Measurements from ENCODE around the gene SLC25A46. TPM values are rescaled to one million over a fixed set of nuclear protein-coding genes. Genes with fewer than 3 reads are reported as not detected.

SLC25A46 gene
- total RNA-seq = 108 and 124 TPM in 2 replicates

DNA sequence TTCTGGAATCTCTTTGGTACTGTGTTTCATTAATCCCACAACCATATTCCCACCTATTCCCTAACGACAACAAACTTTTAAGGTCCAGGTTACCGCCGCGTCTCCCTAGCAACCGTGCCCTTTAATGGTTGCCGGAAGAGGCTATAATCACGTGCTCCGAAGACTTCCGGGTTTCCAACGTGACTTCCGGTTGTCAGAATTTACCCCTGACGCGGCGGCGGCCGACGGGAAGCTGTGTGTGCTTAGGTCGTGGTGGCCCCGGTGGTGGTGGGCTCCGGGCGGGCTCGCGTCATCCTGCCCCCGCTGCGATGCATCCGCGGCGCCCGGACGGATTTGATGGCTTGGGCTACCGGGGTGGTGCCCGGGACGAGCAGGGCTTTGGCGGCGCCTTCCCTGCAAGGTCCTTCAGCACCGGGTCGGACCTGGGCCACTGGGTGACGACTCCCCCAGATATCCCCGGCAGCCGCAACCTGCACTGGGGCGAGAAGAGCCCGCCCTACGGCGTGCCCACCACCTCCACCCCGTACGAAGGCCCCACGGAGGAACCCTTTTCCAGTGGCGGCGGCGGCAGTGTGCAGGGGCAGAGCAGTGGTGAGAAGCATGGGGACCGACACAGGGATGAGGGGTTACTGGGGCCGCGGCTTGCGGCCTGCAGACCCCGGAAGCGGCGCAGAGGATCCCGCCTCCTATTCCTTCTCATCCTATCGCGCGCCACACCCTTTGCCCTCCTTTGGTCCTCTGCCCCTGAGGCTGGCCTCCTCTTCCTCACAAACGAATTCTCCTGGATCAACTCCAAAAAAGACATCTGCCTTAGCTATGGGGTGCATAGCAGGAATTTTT lies at the start of gene SLC25A46:
SLC25A46 (plus strand) TSS at position 196 of the 840 bp plus-strand sequence; CDS start at position 309, 113 bp downstream.

DNA sequence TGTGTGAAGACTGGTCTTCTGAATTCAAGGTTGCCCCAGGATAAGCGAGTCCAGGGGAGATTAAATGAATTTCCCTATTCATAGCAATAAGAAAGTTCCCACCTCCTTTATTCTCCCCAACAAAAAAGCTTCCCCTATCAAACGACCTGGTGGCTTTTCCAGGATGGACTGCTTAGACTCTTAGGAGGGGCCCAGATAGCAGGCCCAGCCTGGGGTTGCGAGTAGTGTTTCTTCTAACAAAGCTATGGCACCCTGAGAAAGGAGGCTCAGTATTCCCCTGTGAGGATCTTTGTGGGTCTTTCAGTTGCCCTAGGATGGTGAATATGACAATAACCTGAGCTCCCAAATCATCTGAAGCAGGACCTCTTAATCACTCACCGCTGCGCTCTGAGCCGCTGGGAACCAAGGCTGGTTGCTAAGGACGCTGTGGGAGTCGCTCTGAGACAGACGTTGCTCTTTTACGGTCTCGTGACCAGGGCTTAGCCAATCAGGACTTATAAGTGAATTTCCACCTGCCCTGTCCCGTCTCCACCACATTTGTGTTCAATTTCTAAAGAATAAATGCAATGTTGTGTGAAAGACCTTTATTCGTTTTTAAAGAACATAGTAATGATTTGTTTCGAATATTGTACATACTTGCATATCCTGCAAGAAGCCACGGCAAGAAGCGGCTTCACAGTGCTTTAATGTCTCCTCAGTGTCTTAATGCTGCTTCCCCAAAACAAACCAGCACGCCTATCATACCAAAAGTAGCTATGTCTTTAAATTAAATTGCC lies 12.4 kb upstream of the SLC25A46 start, which contains the start of gene TMEM232:
TMEM232 (minus strand) TSS at position 423 of the 776 bp plus-strand sequence. CDS start 59,319 bp downstream, outside the sequence.

Other genes starting within 250 kb of the SLC25A46 start
- gene TMEM232, start 12.3 kb upstream of the SLC25A46 start, total RNA-seq = 1.6 and 4.9 TPM in 2 replicates

Data from hair follicle dermal papilla cell (primary cell).